GM12878 (cell line): ENCODE data around the gene SLC25A42. TPM values are rescaled to one million over a fixed set of nuclear protein-coding genes. Genes with fewer than 3 reads are reported as not detected.

Source experiments
- ATAC-seq: fragments of 200-7000 bp; cut with Tn5 transposase; 3 replicates; pipeline ENCODE4 v1.9.1; 2020; ENCODE audit warnings: mild to moderate bottlenecking, moderate library complexity
- BruUV-seq: library from RNA; stranded (reverse); fragments of 400-500 nt; replicated peaks from 2 replicates; lab custom pipeline; 2021; lab: Mats Ljungman, UMichigan
- CTCF ChIA-PET: fragments of 300-600 bp; sonication (Branson Sonifier 250); formaldehyde crosslinking; extraction: SDS; loops from one replicate; lab custom pipeline; 2021; ENCODE audit warnings: inconsistent platforms; lab: Yijun Ruan, JAX
- POLR2A ChIA-PET: fragments of 350-600 bp; formaldehyde crosslinking; extraction: SDS; loops from one replicate; lab custom pipeline; 2021; ENCODE audit warnings: inconsistent platforms; lab: Charles Lee
- RAD21 ChIA-PET: fragments of 300-600 bp; sonication (Branson Sonifier 250); formaldehyde crosslinking; loops from one replicate; lab custom pipeline; 2023; ENCODE audit warnings: antibody characterized with exemption; ENCODE audit not compliant: unreplicated experiment; lab: Charles Lee
- SMC1A ChIA-PET: fragments of 300-600 bp; sonication (Branson Sonifier 250); formaldehyde crosslinking; loops from one replicate; lab custom pipeline; 2023; ENCODE audit not compliant: unreplicated experiment, uncharacterized antibody; lab: Charles Lee
- DNase-seq: peaks from one replicate; pipeline ENCODE4 v3.0.0-alpha.2; 2011; ENCODE audit warnings: low read depth, low spot score
- FAIRE-seq: peaks from 3 replicates; lab custom pipeline; 2011; peaks lifted over from hg19 to GRCh38; lab: Jason Lieb, UNC
- H2AFZ ChIP-seq: 2 replicates; pipeline ENCODE4 v1.6.0; 2011; ENCODE audit warnings: low read depth, low read length, control low read depth; ENCODE audit not compliant: control insufficient read depth
- H3K27ac ChIP-seq: 2 replicates; pipeline ENCODE4 v1.5.1; 2011; ENCODE audit warnings: control low read depth; ENCODE audit not compliant: control insufficient read depth, insufficient read depth
- H3K27me3 ChIP-seq, 2 experiments: replicated peaks in 1 of 2; 2 replicates each; pipeline versions ENCODE4 v1.6.0 to v1.6.1; 2011; ENCODE audit warnings: low read length in 1 of 2; ENCODE audit not compliant: control insufficient read depth in 2 of 2, insufficient read depth in 2 of 2
- H3K36me3 ChIP-seq, 2 experiments: 2 replicates each; pipeline ENCODE4 v1.5.1; 2011; ENCODE audit warnings: low read length in 1 of 2; ENCODE audit not compliant: control insufficient read depth in 2 of 2, insufficient read depth in 2 of 2
- H3K4me1 ChIP-seq: 2 replicates; pipeline ENCODE4 v1.6.1; 2011; ENCODE audit warnings: mild to moderate bottlenecking, low read length, moderate library complexity, mixed read lengths; ENCODE audit not compliant: control insufficient read depth, insufficient read depth
- H3K4me2 ChIP-seq: 2 replicates; pipeline ENCODE4 v1.6.0; 2011; ENCODE audit warnings: control low read depth; ENCODE audit not compliant: control insufficient read depth, insufficient read depth
- H3K4me3 ChIP-seq: fragments of 200-600 bp; sonication (generic); 2 replicates; pipeline ENCODE4 v1.5.1; 2016
- H3K79me2 ChIP-seq: 2 replicates; pipeline ENCODE4 v1.6.0; 2011; ENCODE audit warnings: low read length; ENCODE audit not compliant: control insufficient read depth, insufficient read depth
- H3K9ac ChIP-seq: 2 replicates; pipeline ENCODE4 v1.8.0; 2011; ENCODE audit warnings: low read length, control low read depth, mixed read lengths; ENCODE audit not compliant: control insufficient read depth, insufficient read depth
- H3K9me3 ChIP-seq: replicated peaks from 3 replicates; pipeline ENCODE4 v1.5.1; 2011; ENCODE audit warnings: mild to moderate bottlenecking, low read length; ENCODE audit not compliant: control insufficient read depth, insufficient read depth
- H4K20me1 ChIP-seq: 2 replicates; pipeline ENCODE4 v1.6.0; 2011; ENCODE audit not compliant: control insufficient read depth, insufficient read depth
- ESRRA ChIP-seq: IDR thresholded peaks from 2 replicates; pipeline ENCODE4 v1.6.1; 2012; ENCODE audit warnings: mild to moderate bottlenecking, low read length, improper control_type of control experiment
- KDM1A ChIP-seq: fragments of 200-600 bp; sonication (generic); IDR thresholded peaks from 2 replicates; pipeline ENCODE4 v1.6.1; 2016; ENCODE audit warnings: borderline replicate concordance
- MTA2 ChIP-seq: fragments of 450-650 bp; IDR thresholded peaks from 2 replicates; pipeline ENCODE4 v1.6.1; 2016; ENCODE audit warnings: low read depth, mild to moderate bottlenecking, moderate library complexity
- NR2C1 ChIP-seq: fragments of 450-650 bp; IDR thresholded peaks from 2 replicates; pipeline ENCODE4 v1.6.1; 2017; ENCODE audit warnings: antibody characterized with exemption, mild to moderate bottlenecking, moderate library complexity
- WGBS: methylation state at CpG from one replicate; pipeline ENCODE4 v1.1.6; 2016; ENCODE audit warnings: low lambda C conversion rate; ENCODE audit not compliant: insufficient replicate concordance, insufficient coverage; ENCODE audit errors: missing lambda C conversion rate; 5-methylcytosine and 5-hydroxymethylcytosine counted together
- in situ Hi-C: fragments of 300-500 bp; cut with MboI; formaldehyde crosslinking; loops from 9 replicates; pipeline ENCODE4 v1.14.3; 2018; ENCODE audit warnings: mixed read lengths
- intact Hi-C: fragments of 100-400 bp; cut with micrococcal nuclease; formaldehyde crosslinking; loops from one replicate; pipeline ENCODE4 v1.14.2; 2022; ENCODE audit not compliant: unreplicated experiment
- polyA plus RNA-seq, 11 experiments: library from polyadenylated mRNA; depleted of rRNA in 4 of 11; unstranded in 6 of 11; stranded (reverse) in 5 of 11; fragments of >200 nt; fragmentation: Nextera tagmentation in 4 of 11; fragmentation: Illumina TruSeq in 1 of 11; extraction: Ambion mirVana in 4 of 11; extraction: Trizol in 1 of 11; gene quantifications; 1 replicate in 1 of 11; 2 replicates in 10 of 11; pipeline versions ENCODE4 v1.2.1 to v1.2.3, GENCODE V29; 2011 to 2016; ENCODE audit warnings: inconsistent platforms in 2 of 11, missing spikeins in 2 of 11, low read depth in 1 of 11
- total RNA-seq, 4 experiments: library from RNA; depleted of rRNA in 3 of 4; stranded (reverse); fragments of >200 nt in 3 of 4; fragmentation: Illumina TruSeq in 1 of 4; extraction: Trizol in 1 of 4; gene quantifications; 2 replicates each; pipeline versions ENCODE4 v1.2.1 to v1.2.3, GENCODE V29; 2013 to 2021
- TF ChIP-seq, protein P1 (sequence below): IDR thresholded peaks from 2 replicates; pipeline ENCODE4 v1.6.1; 2011; ENCODE audit warnings: borderline replicate concordance, low read depth, mild to moderate bottlenecking, moderate library complexity, mixed read lengths, low read length; ENCODE audit not compliant: insufficient read depth; ENCODE audit errors: extremely low read length
- TF ChIP-seq, protein P2 (sequence below): fragments of 150-350 bp; IDR thresholded peaks from 2 replicates; pipeline ENCODE4 v1.6.1; 2016; ENCODE audit warnings: low read depth, low read length
- TF ChIP-seq, protein P3 (sequence below): fragments of 450-650 bp; IDR thresholded peaks from 2 replicates; pipeline ENCODE4 v1.6.1; 2018; ENCODE audit warnings: mild to moderate bottlenecking, low read depth, moderate library complexity; ENCODE audit not compliant: partially characterized antibody
- TF ChIP-seq, protein P4 (sequence below): fragments of 150-350 bp; IDR thresholded peaks from 2 replicates; pipeline ENCODE4 v1.6.1; 2014; ENCODE audit warnings: mild to moderate bottlenecking, low read depth, low read length
- TF ChIP-seq, protein P5 (sequence below): fragments of 450-650 bp; IDR thresholded peaks from 2 replicates; pipeline ENCODE4 v1.6.1; 2017; ENCODE audit warnings: mild to moderate bottlenecking, moderate library complexity

The SLC25A42 gene
- total and polyA plus RNA-seq, 10 of the 15 experiments (the other 5 are each of a cell fraction or from before 2014, with no cell fraction given), result 0.24 to 19.2 (median 9.6) TPM

DNA sequence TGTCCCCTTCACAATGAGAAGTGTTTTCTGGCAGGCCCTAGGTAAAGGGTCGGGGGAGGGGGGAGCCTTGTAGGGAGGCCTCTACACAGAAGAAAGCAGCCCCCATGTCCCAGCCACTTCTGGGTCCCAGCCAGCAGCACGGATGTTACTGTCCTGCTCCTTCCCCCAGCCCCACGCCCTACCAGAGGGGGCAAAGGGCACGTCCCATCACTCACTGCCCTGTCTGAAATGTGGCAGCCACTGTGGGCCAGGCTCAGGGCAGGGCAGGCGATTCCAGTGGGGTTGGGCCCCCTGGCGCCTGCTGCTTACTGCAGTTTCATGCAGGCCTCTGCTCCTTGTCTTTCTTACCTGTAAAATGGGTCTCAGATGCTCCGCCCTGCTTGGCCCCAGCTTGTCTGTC lies 6.1 kb upstream of the SLC25A42 start:
- H3K27me3 ChIP-seq, result no peaks in the 10 kb centered on the region
- no peak overlapping the region for H2AFZ ChIP-seq
- ChIA-PET SMC1A (no interaction called here), CTCF (interaction anchor here (1.0 kb wide), 1 partner anchor 19 kb away, joined by 3 read pairs; no protein-coding TSS in a partner anchor), RAD21 (no interaction called here), POLR2A (interaction anchor here (0.6 kb wide), 1 partner anchor 83 kb away, joined by 4 read pairs; no protein-coding TSS in a partner anchor)
- WGBS, result 85% methylated on average over 7 of the region's 7 CpGs
- no peaks in the 10 kb centered on the region; the same call in 1 of the 2 replicates for H4K20me1 ChIP-seq
- H3K79me2 ChIP-seq, result no peaks in the 10 kb centered on the region
- no TSS peak for BruUV-seq
- H3K4me3 ChIP-seq, result no peak overlapping the region
- DNase-seq, result no peak
- intact Hi-C loops, result no loop called here
- no peak overlapping the region for H3K9ac ChIP-seq
- no peak overlapping the region for H3K4me2 ChIP-seq
- no peak for ATAC-seq
- in situ Hi-C loops, result loop anchor here (5.0 kb wide), 1 partner anchor 85 kb away; no protein-coding TSS in a partner anchor
- 0 out of 2 replicates have a peak, but pooled peaks cover under 1% of the 10 kb centered on the region for H3K4me1 ChIP-seq
- H3K9me3 ChIP-seq, result no peaks in the 10 kb centered on the region
- TF ChIP-seq, protein P1, sequence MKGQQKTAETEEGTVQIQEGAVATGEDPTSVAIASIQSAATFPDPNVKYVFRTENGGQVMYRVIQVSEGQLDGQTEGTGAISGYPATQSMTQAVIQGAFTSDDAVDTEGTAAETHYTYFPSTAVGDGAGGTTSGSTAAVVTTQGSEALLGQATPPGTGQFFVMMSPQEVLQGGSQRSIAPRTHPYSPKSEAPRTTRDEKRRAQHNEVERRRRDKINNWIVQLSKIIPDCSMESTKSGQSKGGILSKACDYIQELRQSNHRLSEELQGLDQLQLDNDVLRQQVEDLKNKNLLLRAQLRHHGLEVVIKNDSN, result no peak
- TF ChIP-seq MTA2 (no peak), NR2C1 (no peak), KDM1A (no peak), ESRRA (no peak)
- TF ChIP-seq, protein P2, sequence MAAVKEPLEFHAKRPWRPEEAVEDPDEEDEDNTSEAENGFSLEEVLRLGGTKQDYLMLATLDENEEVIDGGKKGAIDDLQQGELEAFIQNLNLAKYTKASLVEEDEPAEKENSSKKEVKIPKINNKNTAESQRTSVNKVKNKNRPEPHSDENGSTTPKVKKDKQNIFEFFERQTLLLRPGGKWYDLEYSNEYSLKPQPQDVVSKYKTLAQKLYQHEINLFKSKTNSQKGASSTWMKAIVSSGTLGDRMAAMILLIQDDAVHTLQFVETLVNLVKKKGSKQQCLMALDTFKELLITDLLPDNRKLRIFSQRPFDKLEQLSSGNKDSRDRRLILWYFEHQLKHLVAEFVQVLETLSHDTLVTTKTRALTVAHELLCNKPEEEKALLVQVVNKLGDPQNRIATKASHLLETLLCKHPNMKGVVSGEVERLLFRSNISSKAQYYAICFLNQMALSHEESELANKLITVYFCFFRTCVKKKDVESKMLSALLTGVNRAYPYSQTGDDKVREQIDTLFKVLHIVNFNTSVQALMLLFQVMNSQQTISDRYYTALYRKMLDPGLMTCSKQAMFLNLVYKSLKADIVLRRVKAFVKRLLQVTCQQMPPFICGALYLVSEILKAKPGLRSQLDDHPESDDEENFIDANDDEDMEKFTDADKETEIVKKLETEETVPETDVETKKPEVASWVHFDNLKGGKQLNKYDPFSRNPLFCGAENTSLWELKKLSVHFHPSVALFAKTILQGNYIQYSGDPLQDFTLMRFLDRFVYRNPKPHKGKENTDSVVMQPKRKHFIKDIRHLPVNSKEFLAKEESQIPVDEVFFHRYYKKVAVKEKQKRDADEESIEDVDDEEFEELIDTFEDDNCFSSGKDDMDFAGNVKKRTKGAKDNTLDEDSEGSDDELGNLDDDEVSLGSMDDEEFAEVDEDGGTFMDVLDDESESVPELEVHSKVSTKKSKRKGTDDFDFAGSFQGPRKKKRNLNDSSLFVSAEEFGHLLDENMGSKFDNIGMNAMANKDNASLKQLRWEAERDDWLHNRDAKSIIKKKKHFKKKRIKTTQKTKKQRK, result no peak
- TF ChIP-seq, protein P3, sequence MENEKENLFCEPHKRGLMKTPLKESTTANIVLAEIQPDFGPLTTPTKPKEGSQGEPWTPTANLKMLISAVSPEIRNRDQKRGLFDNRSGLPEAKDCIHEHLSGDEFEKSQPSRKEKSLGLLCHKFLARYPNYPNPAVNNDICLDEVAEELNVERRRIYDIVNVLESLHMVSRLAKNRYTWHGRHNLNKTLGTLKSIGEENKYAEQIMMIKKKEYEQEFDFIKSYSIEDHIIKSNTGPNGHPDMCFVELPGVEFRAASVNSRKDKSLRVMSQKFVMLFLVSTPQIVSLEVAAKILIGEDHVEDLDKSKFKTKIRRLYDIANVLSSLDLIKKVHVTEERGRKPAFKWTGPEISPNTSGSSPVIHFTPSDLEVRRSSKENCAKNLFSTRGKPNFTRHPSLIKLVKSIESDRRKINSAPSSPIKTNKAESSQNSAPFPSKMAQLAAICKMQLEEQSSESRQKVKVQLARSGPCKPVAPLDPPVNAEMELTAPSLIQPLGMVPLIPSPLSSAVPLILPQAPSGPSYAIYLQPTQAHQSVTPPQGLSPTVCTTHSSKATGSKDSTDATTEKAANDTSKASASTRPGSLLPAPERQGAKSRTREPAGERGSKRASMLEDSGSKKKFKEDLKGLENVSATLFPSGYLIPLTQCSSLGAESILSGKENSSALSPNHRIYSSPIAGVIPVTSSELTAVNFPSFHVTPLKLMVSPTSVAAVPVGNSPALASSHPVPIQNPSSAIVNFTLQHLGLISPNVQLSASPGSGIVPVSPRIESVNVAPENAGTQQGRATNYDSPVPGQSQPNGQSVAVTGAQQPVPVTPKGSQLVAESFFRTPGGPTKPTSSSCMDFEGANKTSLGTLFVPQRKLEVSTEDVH, result no peak
- TF ChIP-seq, protein P4, sequence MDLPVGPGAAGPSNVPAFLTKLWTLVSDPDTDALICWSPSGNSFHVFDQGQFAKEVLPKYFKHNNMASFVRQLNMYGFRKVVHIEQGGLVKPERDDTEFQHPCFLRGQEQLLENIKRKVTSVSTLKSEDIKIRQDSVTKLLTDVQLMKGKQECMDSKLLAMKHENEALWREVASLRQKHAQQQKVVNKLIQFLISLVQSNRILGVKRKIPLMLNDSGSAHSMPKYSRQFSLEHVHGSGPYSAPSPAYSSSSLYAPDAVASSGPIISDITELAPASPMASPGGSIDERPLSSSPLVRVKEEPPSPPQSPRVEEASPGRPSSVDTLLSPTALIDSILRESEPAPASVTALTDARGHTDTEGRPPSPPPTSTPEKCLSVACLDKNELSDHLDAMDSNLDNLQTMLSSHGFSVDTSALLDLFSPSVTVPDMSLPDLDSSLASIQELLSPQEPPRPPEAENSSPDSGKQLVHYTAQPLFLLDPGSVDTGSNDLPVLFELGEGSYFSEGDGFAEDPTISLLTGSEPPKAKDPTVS, result no peak
- TF ChIP-seq, protein P5, sequence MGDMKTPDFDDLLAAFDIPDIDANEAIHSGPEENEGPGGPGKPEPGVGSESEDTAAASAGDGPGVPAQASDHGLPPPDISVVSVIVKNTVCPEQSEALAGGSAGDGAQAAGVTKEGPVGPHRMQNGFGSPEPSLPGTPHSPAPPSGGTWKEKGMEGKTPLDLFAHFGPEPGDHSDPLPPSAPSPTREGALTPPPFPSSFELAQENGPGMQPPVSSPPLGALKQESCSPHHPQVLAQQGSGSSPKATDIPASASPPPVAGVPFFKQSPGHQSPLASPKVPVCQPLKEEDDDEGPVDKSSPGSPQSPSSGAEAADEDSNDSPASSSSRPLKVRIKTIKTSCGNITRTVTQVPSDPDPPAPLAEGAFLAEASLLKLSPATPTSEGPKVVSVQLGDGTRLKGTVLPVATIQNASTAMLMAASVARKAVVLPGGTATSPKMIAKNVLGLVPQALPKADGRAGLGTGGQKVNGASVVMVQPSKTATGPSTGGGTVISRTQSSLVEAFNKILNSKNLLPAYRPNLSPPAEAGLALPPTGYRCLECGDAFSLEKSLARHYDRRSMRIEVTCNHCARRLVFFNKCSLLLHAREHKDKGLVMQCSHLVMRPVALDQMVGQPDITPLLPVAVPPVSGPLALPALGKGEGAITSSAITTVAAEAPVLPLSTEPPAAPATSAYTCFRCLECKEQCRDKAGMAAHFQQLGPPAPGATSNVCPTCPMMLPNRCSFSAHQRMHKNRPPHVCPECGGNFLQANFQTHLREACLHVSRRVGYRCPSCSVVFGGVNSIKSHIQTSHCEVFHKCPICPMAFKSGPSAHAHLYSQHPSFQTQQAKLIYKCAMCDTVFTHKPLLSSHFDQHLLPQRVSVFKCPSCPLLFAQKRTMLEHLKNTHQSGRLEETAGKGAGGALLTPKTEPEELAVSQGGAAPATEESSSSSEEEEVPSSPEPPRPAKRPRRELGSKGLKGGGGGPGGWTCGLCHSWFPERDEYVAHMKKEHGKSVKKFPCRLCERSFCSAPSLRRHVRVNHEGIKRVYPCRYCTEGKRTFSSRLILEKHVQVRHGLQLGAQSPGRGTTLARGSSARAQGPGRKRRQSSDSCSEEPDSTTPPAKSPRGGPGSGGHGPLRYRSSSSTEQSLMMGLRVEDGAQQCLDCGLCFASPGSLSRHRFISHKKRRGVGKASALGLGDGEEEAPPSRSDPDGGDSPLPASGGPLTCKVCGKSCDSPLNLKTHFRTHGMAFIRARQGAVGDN, result no peak
- peaks cover 17 to 31% of the 10 kb centered on the region in 2 experiments for H3K36me3 ChIP-seq
- no peak overlapping the region for H3K27ac ChIP-seq
- FAIRE-seq, result no peak
